ENCODE measurements around the gene P2RY12.
A peak's percentile ranks its signal among the peaks of the same experiment; 100 is the strongest.

The P2RY12 gene

GRCh38 chr3:151384741-151385174, at the start of gene P2RY12:
P2RY12 (minus strand) TSS chr3:151384753; CDS start chr3:151338845, 45,908 bp downstream.
- DNase-seq (ENCODE audit: low read depth), result no peak
- H3K4me3 ChIP-seq (ENCODE audit: control insufficient read depth, low read depth, low read length), result no peak within 1 kb of the TSS
- TF ChIP-seq CTCF (IDR thresholded peaks at IDR 0.05; ENCODE audit: control insufficient read depth, insufficient read depth, low read depth, low read length, missing control alignments), result no peak

GRCh38 chr3:151432616-151433372, 48.2 kb upstream of the P2RY12 start:
- no peak overlapping the region for H3K4me3 ChIP-seq (ENCODE audit: control insufficient read depth, low read depth, low read length)
- no peak for TF ChIP-seq CTCF (IDR thresholded peaks at IDR 0.05; ENCODE audit: control insufficient read depth, insufficient read depth, low read depth, low read length, missing control alignments)
- no peak for DNase-seq (ENCODE audit: low read depth)

GRCh38 chr3:151431940-151432339, 47.4 kb upstream of the P2RY12 start:
- peak; percentile 31 for DNase-seq (ENCODE audit: low read depth)
- no peak overlapping the region for H3K4me3 ChIP-seq (ENCODE audit: control insufficient read depth, low read depth, low read length)
- TF ChIP-seq CTCF (IDR thresholded peaks at IDR 0.05; ENCODE audit: control insufficient read depth, insufficient read depth, low read depth, low read length, missing control alignments), result no peak

- no peak overlapping the region for H3K4me3 ChIP-seq (ENCODE audit: control insufficient read depth, low read depth, low read length)
- TF ChIP-seq CTCF (IDR thresholded peaks at IDR 0.05; ENCODE audit: control insufficient read depth, insufficient read depth, low read depth, low read length, missing control alignments), result no peak
- DNase-seq (ENCODE audit: low read depth), result no peak
Observed at GRCh38 chr3:151430821-151431484, 46.4 kb upstream of the P2RY12 start.

- H3K4me3 ChIP-seq (ENCODE audit: control insufficient read depth, low read depth, low read length), result no peak overlapping the region
- no peak for TF ChIP-seq CTCF (IDR thresholded peaks at IDR 0.05; ENCODE audit: control insufficient read depth, insufficient read depth, low read depth, low read length, missing control alignments)
- DNase-seq (ENCODE audit: low read depth), result no peak
Observed at GRCh38 chr3:151428386-151428785, 43.8 kb upstream of the P2RY12 start.

GRCh38 chr3:151426341-151426657, 41.7 kb upstream of the P2RY12 start:
- no peak overlapping the region for H3K4me3 ChIP-seq (ENCODE audit: control insufficient read depth, low read depth, low read length)
- DNase-seq (ENCODE audit: low read depth), result no peak
- no peak for TF ChIP-seq CTCF (IDR thresholded peaks at IDR 0.05; ENCODE audit: control insufficient read depth, insufficient read depth, low read depth, low read length, missing control alignments)
